ENCODE data around the gene ZSWIM6. TPM values are rescaled to one million over a fixed set of nuclear protein-coding genes. Genes with fewer than 3 reads are reported as not detected.

The ZSWIM6 gene
- total RNA-seq, 1 donor from 2014 or later, result 9.9 TPM

- Histone ChIP-seq H3K9ac (ENCODE audit: low read depth in 1 of 3, low read length in 3 of 3) (no peak overlapping the region), H3K4me1 (ENCODE audit: control insufficient read depth in 3 of 3, insufficient read depth in 3 of 3, low read length in 3 of 3) (peaks cover 0 to 5% (median 0%) of the 10 kb centered on the region in 3 donors), H3K27me3 (ENCODE audit: control insufficient read depth in 3 of 3, insufficient read depth in 3 of 3, low read length in 3 of 3) (peaks cover 2 to 15% (median 4%) of the 10 kb centered on the region in 3 donors), H3K4me3 (ENCODE audit: low read length in 3 of 3) (no peak overlapping the region), H3K36me3 (ENCODE audit: control insufficient read depth in 3 of 3, insufficient read depth in 3 of 3, low read length in 3 of 3) (no peaks in the 10 kb centered on the region), H3K9me3 (ENCODE audit: control insufficient read depth in 3 of 3, low read length in 3 of 3) (no peaks in the 10 kb centered on the region), H3K27ac (ENCODE audit: low read depth, low read length) (no peak overlapping the region)
Measured at GRCh38 chr5:61293071-61293470, 39.0 kb upstream of the ZSWIM6 start.

GRCh38 chr5:61293873-61294272, 38.2 kb upstream of the ZSWIM6 start:
- H3K9me3 ChIP-seq (ENCODE audit: control insufficient read depth in 3 of 3, low read length in 3 of 3), result no peaks in the 10 kb centered on the region
- H3K9ac ChIP-seq (ENCODE audit: low read depth in 1 of 3, low read length in 3 of 3), result no peak overlapping the region
- no peak overlapping the region for H3K4me3 ChIP-seq (ENCODE audit: low read length in 3 of 3)
- peaks cover 0 to 6% (median 0%) of the 10 kb centered on the region in 3 donors for H3K4me1 ChIP-seq (ENCODE audit: control insufficient read depth in 3 of 3, insufficient read depth in 3 of 3, low read length in 3 of 3)
- peaks cover 2 to 20% (median 4%) of the 10 kb centered on the region in 3 donors for H3K27me3 ChIP-seq (ENCODE audit: control insufficient read depth in 3 of 3, insufficient read depth in 3 of 3, low read length in 3 of 3)
- no peaks in the 10 kb centered on the region for H3K36me3 ChIP-seq (ENCODE audit: control insufficient read depth in 3 of 3, insufficient read depth in 3 of 3, low read length in 3 of 3)
- no peak overlapping the region for H3K27ac ChIP-seq (ENCODE audit: low read depth, low read length)

- no peaks in the 10 kb centered on the region for H3K36me3 ChIP-seq (ENCODE audit: control insufficient read depth in 3 of 3, insufficient read depth in 3 of 3, low read length in 3 of 3)
- H3K4me3 ChIP-seq (ENCODE audit: low read length in 3 of 3), result no peak overlapping the region
- peaks cover 0 to 12% (median 2%) of the 10 kb centered on the region in 3 donors for H3K4me1 ChIP-seq (ENCODE audit: control insufficient read depth in 3 of 3, insufficient read depth in 3 of 3, low read length in 3 of 3)
- no peak overlapping the region for H3K27ac ChIP-seq (ENCODE audit: low read depth, low read length)
- no peak overlapping the region for H3K9ac ChIP-seq (ENCODE audit: low read depth in 1 of 3, low read length in 3 of 3)
- peaks cover 2 to 25% (median 4%) of the 10 kb centered on the region in 3 donors for H3K27me3 ChIP-seq (ENCODE audit: control insufficient read depth in 3 of 3, insufficient read depth in 3 of 3, low read length in 3 of 3)
- H3K9me3 ChIP-seq (ENCODE audit: control insufficient read depth in 3 of 3, low read length in 3 of 3), result no peaks in the 10 kb centered on the region
Measured at GRCh38 chr5:61295365-61295764, 36.7 kb upstream of the ZSWIM6 start.

- Histone ChIP-seq H3K4me1 (ENCODE audit: control insufficient read depth in 3 of 3, insufficient read depth in 3 of 3, low read length in 3 of 3) (peaks cover 12 to 28% (median 15%) of the 10 kb centered on the region in 3 donors), H3K4me3 (ENCODE audit: low read length in 3 of 3) (no peak overlapping the region), H3K27ac (ENCODE audit: low read depth, low read length) (no peak overlapping the region), H3K36me3 (ENCODE audit: control insufficient read depth in 3 of 3, insufficient read depth in 3 of 3, low read length in 3 of 3) (no peaks in the 10 kb centered on the region), H3K9me3 (ENCODE audit: control insufficient read depth in 3 of 3, low read length in 3 of 3) (no peaks in the 10 kb centered on the region), H3K9ac (ENCODE audit: low read depth in 1 of 3, low read length in 3 of 3) (no peak overlapping the region), H3K27me3 (ENCODE audit: control insufficient read depth in 3 of 3, insufficient read depth in 3 of 3, low read length in 3 of 3) (peaks cover 2 to 25% (median 4%) of the 10 kb centered on the region in 3 donors)
Measured at GRCh38 chr5:61298066-61298465, 34.0 kb upstream of the ZSWIM6 start.

GRCh38 chr5:61298580-61298979, 33.5 kb upstream of the ZSWIM6 start:
- peaks cover 2 to 25% (median 4%) of the 10 kb centered on the region in 3 donors for H3K27me3 ChIP-seq (ENCODE audit: control insufficient read depth in 3 of 3, insufficient read depth in 3 of 3, low read length in 3 of 3)
- no peak overlapping the region for H3K27ac ChIP-seq (ENCODE audit: low read depth, low read length)
- H3K4me3 ChIP-seq (ENCODE audit: low read length in 3 of 3), result no peak overlapping the region
- peaks cover 12 to 25% (median 15%) of the 10 kb centered on the region in 3 donors for H3K4me1 ChIP-seq (ENCODE audit: control insufficient read depth in 3 of 3, insufficient read depth in 3 of 3, low read length in 3 of 3)
- no peaks in the 10 kb centered on the region for H3K36me3 ChIP-seq (ENCODE audit: control insufficient read depth in 3 of 3, insufficient read depth in 3 of 3, low read length in 3 of 3)
- no peaks in the 10 kb centered on the region for H3K9me3 ChIP-seq (ENCODE audit: control insufficient read depth in 3 of 3, low read length in 3 of 3)
- H3K9ac ChIP-seq (ENCODE audit: low read depth in 1 of 3, low read length in 3 of 3), result no peak overlapping the region

GRCh38 chr5:61299261-61299681, 32.8 kb upstream of the ZSWIM6 start:
- H3K36me3 ChIP-seq (ENCODE audit: control insufficient read depth in 3 of 3, insufficient read depth in 3 of 3, low read length in 3 of 3), result no peaks in the 10 kb centered on the region
- peaks cover 2 to 25% (median 4%) of the 10 kb centered on the region in 3 donors for H3K27me3 ChIP-seq (ENCODE audit: control insufficient read depth in 3 of 3, insufficient read depth in 3 of 3, low read length in 3 of 3)
- H3K4me1 ChIP-seq (ENCODE audit: control insufficient read depth in 3 of 3, insufficient read depth in 3 of 3, low read length in 3 of 3), result peaks cover 12 to 25% (median 15%) of the 10 kb centered on the region in 3 donors
- H3K27ac ChIP-seq (ENCODE audit: low read depth, low read length), result no peak overlapping the region
- H3K4me3 ChIP-seq (ENCODE audit: low read length in 3 of 3), result no peak overlapping the region
- H3K9me3 ChIP-seq (ENCODE audit: control insufficient read depth in 3 of 3, low read length in 3 of 3), result no peaks in the 10 kb centered on the region
- H3K9ac ChIP-seq (ENCODE audit: low read depth in 1 of 3, low read length in 3 of 3), result no peak overlapping the region

GRCh38 chr5:61301341-61302199, 30.5 kb upstream of the ZSWIM6 start:
- H3K9ac ChIP-seq (ENCODE audit: low read depth in 1 of 3, low read length in 3 of 3), result no peak overlapping the region

GRCh38 chr5:61302200-61302563, 29.9 kb upstream of the ZSWIM6 start:
- no peak overlapping the region for H3K4me3 ChIP-seq (ENCODE audit: low read length in 3 of 3)
- H3K36me3 ChIP-seq (ENCODE audit: control insufficient read depth in 3 of 3, insufficient read depth in 3 of 3, low read length in 3 of 3), result no peaks in the 10 kb centered on the region
- no peaks in the 10 kb centered on the region for H3K9me3 ChIP-seq (ENCODE audit: control insufficient read depth in 3 of 3, low read length in 3 of 3)
- peaks cover 12 to 25% (median 15%) of the 10 kb centered on the region in 3 donors for H3K4me1 ChIP-seq (ENCODE audit: control insufficient read depth in 3 of 3, insufficient read depth in 3 of 3, low read length in 3 of 3)
- peaks cover 4 to 43% (median 15%) of the 10 kb centered on the region in 3 donors for H3K27me3 ChIP-seq (ENCODE audit: control insufficient read depth in 3 of 3, insufficient read depth in 3 of 3, low read length in 3 of 3)
- no peak overlapping the region for H3K9ac ChIP-seq (ENCODE audit: low read depth in 1 of 3, low read length in 3 of 3)
- H3K27ac ChIP-seq (ENCODE audit: low read depth, low read length), result no peak overlapping the region

More at GRCh38 chr5:61301341-61302199, 30.5 kb upstream of the ZSWIM6 start:
- Histone ChIP-seq H3K9me3 (ENCODE audit: control insufficient read depth in 3 of 3, low read length in 3 of 3) (no peaks in the 10 kb centered on the region), H3K4me3 (ENCODE audit: low read length in 3 of 3) (peak overlapping the region in 1 of 3 donors; percentile 17), H3K36me3 (ENCODE audit: control insufficient read depth in 3 of 3, insufficient read depth in 3 of 3, low read length in 3 of 3) (no peaks in the 10 kb centered on the region), H3K27me3 (ENCODE audit: control insufficient read depth in 3 of 3, insufficient read depth in 3 of 3, low read length in 3 of 3) (peaks cover 4 to 44% (median 12%) of the 10 kb centered on the region in 3 donors), H3K4me1 (ENCODE audit: control insufficient read depth in 3 of 3, insufficient read depth in 3 of 3, low read length in 3 of 3) (peaks cover 12 to 25% (median 15%) of the 10 kb centered on the region in 3 donors), H3K27ac (ENCODE audit: low read depth, low read length) (no peak overlapping the region)

- Histone ChIP-seq H3K4me1 (ENCODE audit: control insufficient read depth in 3 of 3, insufficient read depth in 3 of 3, low read length in 3 of 3) (peaks cover 12 to 25% (median 15%) of the 10 kb centered on the region in 3 donors), H3K27ac (ENCODE audit: low read depth, low read length) (no peak overlapping the region), H3K27me3 (ENCODE audit: control insufficient read depth in 3 of 3, insufficient read depth in 3 of 3, low read length in 3 of 3) (peaks cover 4 to 38% (median 15%) of the 10 kb centered on the region in 3 donors), H3K9me3 (ENCODE audit: control insufficient read depth in 3 of 3, low read length in 3 of 3) (no peaks in the 10 kb centered on the region), H3K36me3 (ENCODE audit: control insufficient read depth in 3 of 3, insufficient read depth in 3 of 3, low read length in 3 of 3) (no peaks in the 10 kb centered on the region), H3K9ac (ENCODE audit: low read depth in 1 of 3, low read length in 3 of 3) (no peak overlapping the region), H3K4me3 (ENCODE audit: low read length in 3 of 3) (no peak overlapping the region)
Measured at GRCh38 chr5:61303346-61303745, 28.7 kb upstream of the ZSWIM6 start.
